GM11168 (cell line): Measurements from ENCODE around the gene TNFRSF8.

Experiments used
- in situ Hi-C: fragments of 300-500 bp; cut with MboI; formaldehyde crosslinking; loops from one replicate; pipeline ENCODE4 v1.12.0; 2022; ENCODE audit warnings: low sequenced_read_pairs; ENCODE audit not compliant: unreplicated experiment

TNFRSF8 gene

GRCh38 chr1:12106861-12107260 lies 43.8 kb downstream of the TNFRSF8 start:
- in situ Hi-C loops: loop anchor here (25.0 kb wide), 1 partner anchor 505 kb away; the partner anchor contains the start of gene DHRS3

GRCh38 chr1:12107718-12108117 lies 44.6 kb downstream of the TNFRSF8 start:
- in situ Hi-C loops: loop anchor here (25.0 kb wide), 1 partner anchor 505 kb away; the partner anchor contains the start of gene DHRS3

GRCh38 chr1:12109901-12110300 lies 46.8 kb downstream of the TNFRSF8 start:
- in situ Hi-C loops: loop anchor here (25.0 kb wide), 1 partner anchor 502 kb away; the partner anchor contains the start of gene DHRS3

- in situ Hi-C loops: loop anchor here (25.0 kb wide), 1 partner anchor 501 kb away; the partner anchor contains the start of gene DHRS3
These were observed 48.6 kb downstream of the TNFRSF8 start for GRCh38 chr1:12111741-12112140.

GRCh38 chr1:12112711-12113161 lies 49.6 kb downstream of the TNFRSF8 start:
- in situ Hi-C loops: loop anchor here (25.0 kb wide), 1 partner anchor 500 kb away; the partner anchor contains the start of gene DHRS3

GRCh38 chr1:12113433-12114339 lies 50.6 kb downstream of the TNFRSF8 start:
- in situ Hi-C loops: loop anchor here (25.0 kb wide), 1 partner anchor 499 kb away; the partner anchor contains the start of gene DHRS3

- in situ Hi-C loops: loop anchor here (25.0 kb wide), 1 partner anchor 498 kb away; the partner anchor contains the start of gene DHRS3
These were observed 51.2 kb downstream of the TNFRSF8 start for GRCh38 chr1:12114340-12114683.

- in situ Hi-C loops: loop anchor here (25.0 kb wide), 1 partner anchor 497 kb away; the partner anchor contains the start of gene DHRS3
These were observed 51.8 kb downstream of the TNFRSF8 start for GRCh38 chr1:12114916-12115315.

GRCh38 chr1:12121212-12122003 lies 58.3 kb downstream of the TNFRSF8 start:
- in situ Hi-C loops: loop anchor here (25.0 kb wide), 1 partner anchor 491 kb away; the partner anchor contains the start of gene DHRS3

GRCh38 chr1:12123172-12123571 lies 60.1 kb downstream of the TNFRSF8 start:
- in situ Hi-C loops: loop anchor here (25.0 kb wide), 1 partner anchor 489 kb away; the partner anchor contains the start of gene DHRS3

- in situ Hi-C loops: loop anchor here (5.0 to 25.0 kb wide), 2 partner anchors 87 to 487 kb away; partner anchors contain the start of gene DHRS3
These were observed 61.8 kb downstream of the TNFRSF8 start for GRCh38 chr1:12124693-12125421.

- in situ Hi-C loops: loop anchor here (5.0 kb wide), 1 partner anchor 87 kb away; no protein-coding TSS in a partner anchor
These were observed 62.6 kb downstream of the TNFRSF8 start for GRCh38 chr1:12125422-12126355.

GRCh38 chr1:12126781-12127180 lies 63.7 kb downstream of the TNFRSF8 start:
- in situ Hi-C loops: loop anchor here (5.0 kb wide), 1 partner anchor 86 kb away; no protein-coding TSS in a partner anchor

- in situ Hi-C loops: loop anchor here (5.0 kb wide), 1 partner anchor 85 kb away; no protein-coding TSS in a partner anchor
These were observed 64.2 kb downstream of the TNFRSF8 start for GRCh38 chr1:12127206-12127810.

- in situ Hi-C loops: loop anchor here (5.0 kb wide), 1 partner anchor 84 kb away; no protein-coding TSS in a partner anchor
These were observed 65.0 kb downstream of the TNFRSF8 start for GRCh38 chr1:12128120-12128519.

- in situ Hi-C loops: loop anchor here (5.0 kb wide), 1 partner anchor 83 kb away; no protein-coding TSS in a partner anchor
These were observed 66.5 kb downstream of the TNFRSF8 start for GRCh38 chr1:12129624-12130023.

- in situ Hi-C loops: no loop called here
These were observed 67.5 kb downstream of the TNFRSF8 start for GRCh38 chr1:12130466-12131130.
